ENCODE data around the gene PRKAG2.

DNA sequence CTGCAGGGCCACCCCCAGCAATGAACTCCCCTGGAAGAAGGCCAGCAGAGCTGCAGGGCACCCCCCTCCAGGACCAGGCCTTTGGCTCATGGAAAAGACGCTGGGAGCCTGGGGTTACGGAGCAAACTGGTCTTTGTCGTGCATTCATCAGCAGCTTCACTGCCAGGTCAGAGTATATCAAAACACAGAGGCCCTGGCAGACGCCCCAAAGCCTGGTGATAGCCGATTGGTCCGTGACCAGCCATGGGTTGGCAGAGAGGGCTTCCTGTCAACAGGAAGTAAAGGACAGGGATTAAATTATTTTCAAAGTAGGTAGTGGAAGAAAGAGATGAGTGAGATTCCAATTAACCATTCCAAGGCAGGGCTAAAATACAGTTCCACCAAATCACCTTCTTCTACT, 9.0 kb downstream of the PRKAG2 start:
- no peak for TF ChIP-seq GABPA (IDR thresholded peaks at IDR 0.05; ENCODE audit: borderline replicate concordance, insufficient read depth, low read length)
- no peak for TF ChIP-seq POLR2A (IDR thresholded peaks at IDR 0.05; ENCODE audit: control extremely low read depth in 1 of 2, low read depth in 2 of 2, low read length in 2 of 2)
- TF ChIP-seq, protein P1, sequence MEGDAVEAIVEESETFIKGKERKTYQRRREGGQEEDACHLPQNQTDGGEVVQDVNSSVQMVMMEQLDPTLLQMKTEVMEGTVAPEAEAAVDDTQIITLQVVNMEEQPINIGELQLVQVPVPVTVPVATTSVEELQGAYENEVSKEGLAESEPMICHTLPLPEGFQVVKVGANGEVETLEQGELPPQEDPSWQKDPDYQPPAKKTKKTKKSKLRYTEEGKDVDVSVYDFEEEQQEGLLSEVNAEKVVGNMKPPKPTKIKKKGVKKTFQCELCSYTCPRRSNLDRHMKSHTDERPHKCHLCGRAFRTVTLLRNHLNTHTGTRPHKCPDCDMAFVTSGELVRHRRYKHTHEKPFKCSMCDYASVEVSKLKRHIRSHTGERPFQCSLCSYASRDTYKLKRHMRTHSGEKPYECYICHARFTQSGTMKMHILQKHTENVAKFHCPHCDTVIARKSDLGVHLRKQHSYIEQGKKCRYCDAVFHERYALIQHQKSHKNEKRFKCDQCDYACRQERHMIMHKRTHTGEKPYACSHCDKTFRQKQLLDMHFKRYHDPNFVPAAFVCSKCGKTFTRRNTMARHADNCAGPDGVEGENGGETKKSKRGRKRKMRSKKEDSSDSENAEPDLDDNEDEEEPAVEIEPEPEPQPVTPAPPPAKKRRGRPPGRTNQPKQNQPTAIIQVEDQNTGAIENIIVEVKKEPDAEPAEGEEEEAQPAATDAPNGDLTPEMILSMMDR (IDR thresholded peaks at IDR 0.05; ENCODE audit: control extremely low read depth in 1 of 3, insufficient read depth in 1 of 3, low read depth in 1 of 3, low read length in 3 of 3): no peak
- TF ChIP-seq JUN (IDR thresholded peaks at IDR 0.05; ENCODE audit: low read depth, low read length): no peak
- no peak for TF ChIP-seq NANOG (IDR thresholded peaks at IDR 0.05; ENCODE audit: insufficient read depth, low read depth, low read length, poor library complexity, severe bottlenecking)

Measured in H1 (cell line).